Parathyroid adenoma (tissue), 2 donors: ENCODE measurements around the gene LHPP.

ENCODE experiments used
- H2AFZ ChIP-seq: fragments of 300-600 bp; sonication (generic); one replicate; pipeline ENCODE4 v1.7.0; 2017; ENCODE audit warnings: antibody characterized with exemption, mild to moderate bottlenecking
- H3K27ac ChIP-seq: fragments of 300-600 bp; sonication (generic); one replicate; pipeline ENCODE4 v1.7.0; 2017
- H3K27me3 ChIP-seq: fragments of 300-600 bp; sonication (generic); one replicate; pipeline ENCODE4 v1.7.0; 2017; ENCODE audit warnings: low read length; ENCODE audit not compliant: control insufficient read depth, insufficient read depth
- H3K36me3 ChIP-seq: fragments of 300-600 bp; sonication (generic); one replicate; pipeline ENCODE4 v1.7.0; 2017; ENCODE audit warnings: low read length; ENCODE audit not compliant: control insufficient read depth, insufficient read depth
- H3K4me1 ChIP-seq: fragments of 300-600 bp; sonication (generic); one replicate; pipeline ENCODE4 v1.7.0; 2017; ENCODE audit warnings: control low read depth
- H3K4me2 ChIP-seq: fragments of 300-600 bp; sonication (generic); one replicate; pipeline ENCODE4 v1.7.0; 2017; ENCODE audit warnings: low read length
- H3K4me3 ChIP-seq: fragments of 300-600 bp; sonication (generic); one replicate; pipeline ENCODE4 v1.7.0; 2017; ENCODE audit warnings: low read depth, low read length
- H3K79me2 ChIP-seq: fragments of 300-600 bp; sonication (generic); one replicate; pipeline ENCODE4 v1.7.0; 2017; ENCODE audit warnings: control low read depth
- H3K9ac ChIP-seq: fragments of 300-600 bp; sonication (generic); one replicate; pipeline ENCODE4 v1.7.0; 2017; ENCODE audit warnings: mild to moderate bottlenecking
- H3K9me3 ChIP-seq: fragments of 300-600 bp; sonication (generic); one replicate; pipeline ENCODE4 v1.7.0; 2017; ENCODE audit warnings: low read length; ENCODE audit not compliant: control insufficient read depth
- TF ChIP-seq, protein P1 (sequence below): fragments of 300-600 bp; sonication (generic); IDR thresholded peaks from one replicate; pipeline ENCODE4 v1.7.0; 2017; ENCODE audit warnings: antibody characterized with exemption, mild to moderate bottlenecking
- donor health status: primary hyperparathyroidism.

Gene LHPP

DNA sequence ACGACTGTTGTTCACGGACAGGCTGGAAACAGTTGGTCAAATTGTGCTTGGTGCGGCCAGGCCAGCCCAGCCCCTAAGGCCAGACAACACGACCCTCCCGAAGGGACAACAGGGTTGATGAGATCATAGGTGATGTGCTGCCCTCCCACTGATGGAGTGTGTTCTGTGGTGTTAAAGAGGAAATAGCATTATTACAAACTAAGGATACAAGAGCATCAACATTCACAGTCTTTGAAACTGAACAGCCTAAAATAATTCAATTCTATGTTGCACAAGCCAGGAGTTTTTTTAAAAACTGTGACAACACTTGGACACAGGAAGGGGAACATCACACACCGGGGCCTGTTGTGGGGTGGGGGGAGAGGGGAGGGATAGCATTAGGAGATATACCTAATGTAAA, 194.9 kb downstream of the LHPP start:
- Histone ChIP-seq H3K4me1 (peaks cover 15% of the 10 kb centered on the region), H3K36me3 (no peaks in the 10 kb centered on the region), H3K9ac (no peak overlapping the region), H2AFZ (no peak overlapping the region), H3K9me3 (no peaks in the 10 kb centered on the region), H3K4me3 (no peak overlapping the region), H3K27ac (no peak overlapping the region), H3K79me2 (peaks cover 62% of the 10 kb centered on the region), H3K4me2 (no peak overlapping the region), H3K27me3 (no peaks in the 10 kb centered on the region)
- TF ChIP-seq, protein P1, sequence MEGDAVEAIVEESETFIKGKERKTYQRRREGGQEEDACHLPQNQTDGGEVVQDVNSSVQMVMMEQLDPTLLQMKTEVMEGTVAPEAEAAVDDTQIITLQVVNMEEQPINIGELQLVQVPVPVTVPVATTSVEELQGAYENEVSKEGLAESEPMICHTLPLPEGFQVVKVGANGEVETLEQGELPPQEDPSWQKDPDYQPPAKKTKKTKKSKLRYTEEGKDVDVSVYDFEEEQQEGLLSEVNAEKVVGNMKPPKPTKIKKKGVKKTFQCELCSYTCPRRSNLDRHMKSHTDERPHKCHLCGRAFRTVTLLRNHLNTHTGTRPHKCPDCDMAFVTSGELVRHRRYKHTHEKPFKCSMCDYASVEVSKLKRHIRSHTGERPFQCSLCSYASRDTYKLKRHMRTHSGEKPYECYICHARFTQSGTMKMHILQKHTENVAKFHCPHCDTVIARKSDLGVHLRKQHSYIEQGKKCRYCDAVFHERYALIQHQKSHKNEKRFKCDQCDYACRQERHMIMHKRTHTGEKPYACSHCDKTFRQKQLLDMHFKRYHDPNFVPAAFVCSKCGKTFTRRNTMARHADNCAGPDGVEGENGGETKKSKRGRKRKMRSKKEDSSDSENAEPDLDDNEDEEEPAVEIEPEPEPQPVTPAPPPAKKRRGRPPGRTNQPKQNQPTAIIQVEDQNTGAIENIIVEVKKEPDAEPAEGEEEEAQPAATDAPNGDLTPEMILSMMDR = no peak

DNA sequence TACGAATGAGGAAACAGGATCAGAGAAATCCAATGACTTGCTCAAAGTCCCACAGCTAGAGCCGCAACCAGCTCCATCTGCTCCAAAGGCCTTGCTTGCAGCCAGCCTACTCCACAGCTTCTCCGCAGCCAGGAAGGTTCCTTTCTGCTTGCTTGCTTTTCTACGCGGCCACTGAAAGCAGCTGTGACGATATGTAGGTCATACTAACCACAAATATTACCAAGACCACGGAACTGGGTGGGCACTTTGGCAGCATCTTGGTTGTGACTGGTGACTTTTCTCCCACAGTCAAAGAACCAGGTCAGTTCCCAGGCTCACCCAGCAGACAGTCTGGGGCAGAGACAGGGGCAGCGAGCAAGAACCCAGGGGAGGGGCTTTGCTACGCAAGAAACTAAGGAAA, 196.2 kb downstream of the LHPP start:
- no peak overlapping the region for H3K9ac ChIP-seq
- H3K9me3 ChIP-seq = no peaks in the 10 kb centered on the region
- H3K4me3 ChIP-seq = no peak overlapping the region
- H3K27ac ChIP-seq = peak overlapping the region; percentile 9
- H3K27me3 ChIP-seq = no peaks in the 10 kb centered on the region
- H3K79me2 ChIP-seq = peaks cover 58% of the 10 kb centered on the region
- H3K4me1 ChIP-seq = peaks cover 11% of the 10 kb centered on the region
- no peak overlapping the region for H2AFZ ChIP-seq
- H3K36me3 ChIP-seq = no peaks in the 10 kb centered on the region
- TF ChIP-seq, protein P1 = no peak
- H3K4me2 ChIP-seq = no peak overlapping the region

DNA sequence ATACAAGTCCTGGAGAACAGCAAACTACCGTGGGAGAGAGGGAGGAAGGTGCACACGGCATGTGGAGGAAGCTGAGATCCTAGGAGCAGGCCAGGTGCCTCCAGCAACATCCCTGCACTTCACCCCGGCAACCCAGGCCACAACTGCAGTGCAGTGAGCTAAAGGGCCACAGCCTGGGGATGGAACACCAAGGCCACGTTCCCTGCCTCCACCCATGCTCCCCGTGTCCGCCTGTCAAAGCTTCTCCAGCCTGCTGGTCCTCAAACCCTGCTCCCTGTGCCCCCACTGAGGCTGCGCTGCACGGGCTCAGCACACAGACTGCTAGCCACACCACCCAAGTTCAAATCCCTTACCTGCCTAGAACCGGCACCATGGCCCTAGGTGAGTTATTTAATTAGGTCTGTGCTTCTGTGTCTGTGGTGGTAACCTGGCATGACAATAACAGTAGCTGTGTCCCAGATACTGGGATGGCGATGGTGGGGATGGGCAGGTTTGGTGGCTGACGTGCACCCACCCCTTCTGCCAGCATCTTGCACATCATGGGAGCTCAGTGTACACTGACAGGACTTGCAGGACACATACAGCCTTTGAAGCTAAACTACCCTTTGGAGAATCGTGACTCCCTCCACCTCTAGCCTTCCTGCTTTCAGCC, 197.1 kb downstream of the LHPP start:
- no peak overlapping the region for H3K4me3 ChIP-seq
- no peaks in the 10 kb centered on the region for H3K27me3 ChIP-seq
- H3K79me2 ChIP-seq = peaks cover 57% of the 10 kb centered on the region
- no peak overlapping the region for H3K4me2 ChIP-seq
- H3K36me3 ChIP-seq = no peaks in the 10 kb centered on the region
- peaks cover 9% of the 10 kb centered on the region for H3K4me1 ChIP-seq
- H3K9me3 ChIP-seq = no peaks in the 10 kb centered on the region
- TF ChIP-seq, protein P1 = no peak
- no peak overlapping the region for H2AFZ ChIP-seq
- H3K9ac ChIP-seq = no peak overlapping the region
- no peak overlapping the region for H3K27ac ChIP-seq

DNA sequence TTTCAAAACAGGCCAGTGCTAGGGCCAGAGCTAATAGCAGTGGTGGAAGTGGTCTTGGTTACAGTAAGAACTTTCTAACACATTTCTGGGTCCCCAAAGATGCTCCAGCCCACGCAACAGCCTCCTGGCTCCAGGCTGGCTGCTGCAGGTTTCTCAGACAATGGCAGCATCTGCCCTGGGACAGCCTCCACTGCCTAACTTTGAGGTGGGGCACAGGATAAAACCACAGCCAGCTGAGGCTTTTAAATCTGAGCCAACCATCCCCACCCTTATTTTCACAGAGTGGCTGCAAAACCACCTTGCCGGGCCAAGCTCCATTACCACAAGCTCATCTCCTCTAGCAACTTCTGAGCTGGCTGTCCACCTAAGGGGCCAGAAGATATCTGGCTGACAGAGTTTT, 197.8 kb downstream of the LHPP start:
- no peaks in the 10 kb centered on the region for H3K9me3 ChIP-seq
- peaks cover 7% of the 10 kb centered on the region for H3K4me1 ChIP-seq
- H3K36me3 ChIP-seq = no peaks in the 10 kb centered on the region
- H3K79me2 ChIP-seq = peaks cover 60% of the 10 kb centered on the region
- no peak overlapping the region for H3K4me2 ChIP-seq
- TF ChIP-seq, protein P1 = no peak
- no peak overlapping the region for H2AFZ ChIP-seq
- H3K4me3 ChIP-seq = no peak overlapping the region
- H3K27me3 ChIP-seq = no peaks in the 10 kb centered on the region
- no peak overlapping the region for H3K9ac ChIP-seq
- no peak overlapping the region for H3K27ac ChIP-seq
